ENCODE results near the gene PTPRE.

The PTPRE gene

DNA sequence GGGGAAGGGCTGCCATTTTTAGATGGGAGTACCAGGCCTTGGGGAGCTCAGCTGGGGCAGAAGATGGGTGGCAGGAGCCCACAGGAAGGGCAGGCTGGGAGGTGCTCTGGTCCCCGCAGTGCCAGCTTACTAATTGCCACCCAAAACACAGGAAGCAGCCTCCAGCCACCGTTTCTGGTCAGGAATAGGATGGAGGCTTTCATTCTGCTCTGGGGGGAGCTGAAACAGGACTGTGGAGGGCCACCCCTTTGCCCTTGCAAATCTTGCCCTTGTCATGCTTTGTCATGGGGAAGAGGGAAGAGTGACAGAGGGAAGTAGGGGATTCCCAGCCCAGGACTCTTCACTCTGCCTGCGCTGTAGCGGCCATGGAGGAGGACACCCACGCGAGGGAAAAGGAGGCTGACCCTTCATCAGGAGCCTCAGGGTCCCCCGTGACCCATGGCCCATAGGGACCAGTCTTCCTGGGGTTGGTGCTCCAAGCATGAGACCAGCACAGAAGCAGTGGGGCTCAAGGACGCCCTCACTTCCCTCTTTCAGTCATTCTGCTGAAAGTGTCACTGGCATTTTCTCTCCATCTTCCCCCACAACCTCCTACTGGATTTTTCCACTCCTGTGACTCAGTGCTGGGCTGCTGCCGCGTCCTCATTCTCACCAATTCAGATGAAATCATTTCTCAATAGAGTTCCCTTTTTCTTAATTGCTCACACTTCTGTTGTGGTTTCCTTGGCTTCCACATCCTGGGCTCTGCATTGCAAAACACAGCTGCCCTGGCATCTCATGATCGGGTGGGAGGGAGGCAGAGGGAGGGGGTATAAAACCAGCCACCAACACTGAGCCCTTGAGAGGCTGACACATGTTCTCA, 157.4 kb downstream of the PTPRE start:
- DNase-seq = peak; percentile 96 to 99 (median 98)

GRCh38 chr10:128064970-128065580, 158.2 kb downstream of the PTPRE start:
- no peak for DNase-seq

- no peak for DNase-seq
Observed at GRCh38 chr10:128065881-128066534, 159.1 kb downstream of the PTPRE start.

DNA sequence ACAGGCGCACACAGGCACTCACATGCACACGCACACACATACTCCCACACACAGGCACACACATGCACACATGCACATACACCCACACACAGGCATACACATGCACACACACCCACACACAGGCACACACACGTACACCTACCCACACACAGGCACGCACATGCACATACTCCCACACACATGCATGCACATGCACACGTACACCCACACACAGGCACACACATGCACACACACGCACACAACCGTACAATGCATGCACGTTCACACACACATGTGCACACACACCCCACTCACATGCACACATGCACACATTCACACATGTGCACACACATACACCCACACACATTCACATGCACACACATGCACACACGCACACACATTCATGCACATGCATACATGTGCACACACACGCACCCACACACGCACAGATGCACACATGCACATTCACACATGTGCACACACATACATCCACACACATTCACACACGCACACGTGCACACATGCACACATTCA, 160.0 kb downstream of the PTPRE start:
- DNase-seq = no peak

DNA sequence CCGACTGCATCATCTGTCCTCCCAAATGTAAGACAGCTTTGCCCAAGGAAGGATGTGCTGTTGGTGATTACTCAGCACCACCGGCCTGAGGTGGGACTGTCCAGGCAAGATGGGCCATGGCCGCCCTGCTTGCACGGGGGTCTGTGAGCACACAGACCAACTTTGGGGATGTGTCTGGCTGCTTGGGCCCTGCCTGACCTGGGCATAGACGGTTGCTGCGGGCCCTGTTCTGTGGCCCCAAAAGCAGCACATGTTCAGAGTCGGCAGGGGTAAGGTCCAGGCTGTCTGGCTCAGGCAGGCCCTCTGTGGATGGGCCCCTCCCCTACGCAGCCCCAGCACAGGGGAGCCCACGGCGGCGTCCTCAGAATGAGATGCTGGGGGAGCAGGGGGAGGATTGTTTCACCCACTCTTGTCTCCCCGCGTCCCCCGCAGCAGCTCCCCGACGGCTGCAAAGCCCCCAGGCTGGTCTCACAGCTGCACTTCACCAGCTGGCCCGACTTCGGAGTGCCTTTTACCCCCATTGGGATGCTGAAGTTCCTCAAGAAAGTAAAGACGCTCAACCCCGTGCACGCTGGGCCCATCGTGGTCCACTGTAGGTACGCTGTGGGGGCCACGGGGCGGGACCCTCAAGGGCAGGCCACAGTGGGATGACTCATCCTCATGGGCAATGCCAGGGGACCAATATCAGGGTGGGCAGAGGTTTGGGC, 160.9 kb downstream of the PTPRE start:
- no peak for DNase-seq

DNA sequence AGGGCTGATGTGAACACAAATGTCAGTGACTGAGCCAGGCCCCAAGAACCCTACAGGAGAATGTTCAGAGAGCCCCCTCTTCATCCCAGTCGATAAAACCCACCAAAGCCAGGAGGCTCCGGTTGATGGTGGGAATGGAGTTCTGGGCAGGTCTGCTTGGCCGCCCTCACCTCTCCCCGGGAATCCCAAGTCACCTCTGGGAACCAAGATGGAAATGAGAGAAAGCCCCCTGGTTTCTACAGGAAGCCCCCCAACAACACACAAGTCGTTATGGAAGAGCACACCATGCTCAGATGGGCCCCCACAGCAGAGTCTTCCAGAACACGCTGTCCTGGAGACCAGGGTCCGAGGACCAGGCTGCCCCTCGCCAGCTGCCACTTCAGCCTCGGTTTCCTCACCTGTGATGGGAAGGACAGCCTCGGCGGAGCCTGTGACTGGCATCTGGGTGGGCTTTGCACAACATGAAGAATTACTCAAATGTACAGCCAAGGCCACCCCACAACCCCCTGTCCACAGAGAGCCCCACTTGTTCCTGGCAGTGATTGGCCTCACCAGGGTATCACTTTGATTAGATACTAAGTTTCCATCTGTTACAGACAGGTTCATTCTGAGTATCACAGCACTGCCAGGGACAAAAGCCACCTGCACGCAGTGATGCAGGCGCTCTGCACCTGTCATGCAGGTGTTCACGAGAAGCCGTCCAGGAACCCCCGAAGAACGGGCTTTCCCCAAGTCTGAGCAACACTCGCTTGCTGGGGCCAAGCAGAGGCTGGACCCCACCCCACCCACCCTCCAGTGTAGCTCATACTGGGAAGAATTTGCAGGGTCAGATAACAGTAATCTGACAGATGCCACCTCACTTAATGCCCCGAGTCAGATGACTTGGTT, 161.7 kb downstream of the PTPRE start:
- no peak for DNase-seq

DNA sequence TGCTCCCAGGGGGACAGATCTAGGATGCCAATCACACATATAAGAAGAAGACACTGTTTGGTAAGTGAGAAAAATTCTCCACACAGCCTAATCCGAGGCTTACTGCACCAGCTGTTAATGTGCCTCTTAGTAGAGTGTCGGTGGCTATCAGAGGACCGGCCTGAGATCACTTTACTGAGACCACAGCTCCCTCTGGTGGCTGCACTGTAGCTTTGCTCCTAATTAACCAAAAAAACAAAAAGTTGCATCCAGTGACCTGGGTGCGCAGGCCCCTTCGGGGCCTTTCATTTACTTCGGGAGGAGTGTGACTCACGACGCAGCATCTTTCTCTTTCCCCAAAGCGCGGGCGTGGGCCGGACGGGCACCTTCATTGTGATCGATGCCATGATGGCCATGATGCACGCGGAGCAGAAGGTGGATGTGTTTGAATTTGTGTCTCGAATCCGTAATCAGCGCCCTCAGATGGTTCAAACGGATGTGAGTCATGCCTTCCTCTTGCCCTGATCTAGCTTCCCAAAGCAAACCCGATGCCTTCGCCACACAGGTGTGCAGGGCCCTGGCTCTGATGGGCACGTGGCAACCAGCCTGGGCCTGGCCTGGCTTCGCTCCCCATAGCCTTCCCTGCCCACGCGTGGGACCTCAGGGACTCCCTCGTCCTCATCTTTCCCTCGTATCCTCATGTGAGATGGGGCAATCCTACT, 162.6 kb downstream of the PTPRE start:
- DNase-seq = peak; percentile 79 to 88 (median 85)

GRCh38 chr10:128070161-128070560, 163.3 kb downstream of the PTPRE start:
- DNase-seq = no peak

DNA sequence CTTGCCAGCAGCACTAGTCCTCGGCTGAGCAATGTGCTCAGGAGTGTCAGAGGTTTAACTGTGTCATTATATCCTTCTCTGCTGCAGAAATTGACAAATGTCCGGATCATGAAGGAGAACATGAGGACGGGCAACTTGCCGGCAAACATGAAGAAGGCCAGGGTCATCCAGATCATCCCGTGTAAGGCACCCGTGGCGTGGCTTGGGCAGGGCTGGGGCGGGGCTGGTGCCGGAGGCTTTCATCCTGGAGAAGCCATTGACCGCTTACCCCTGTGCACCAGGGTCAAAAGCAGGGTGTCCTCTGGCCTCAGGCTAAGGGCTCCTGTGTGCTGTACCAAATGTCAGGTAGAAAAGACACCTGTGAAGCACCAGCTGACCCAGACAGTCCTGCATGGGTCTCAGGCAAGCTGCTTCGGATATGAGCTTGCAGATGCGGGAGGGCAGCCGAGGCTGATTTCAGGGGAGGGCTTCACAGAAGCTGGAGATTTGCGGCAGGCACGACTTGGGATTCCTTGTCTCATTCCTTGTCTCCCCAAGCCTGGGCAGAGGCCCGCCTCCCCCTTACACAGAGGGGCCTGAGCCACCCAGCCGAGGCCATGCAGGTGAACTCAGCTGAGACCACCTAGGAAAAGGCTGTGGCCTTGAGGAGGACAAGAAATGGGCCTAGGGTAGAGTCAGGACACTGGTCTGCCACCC, 164.0 kb downstream of the PTPRE start:
- DNase-seq = no peak

DNA sequence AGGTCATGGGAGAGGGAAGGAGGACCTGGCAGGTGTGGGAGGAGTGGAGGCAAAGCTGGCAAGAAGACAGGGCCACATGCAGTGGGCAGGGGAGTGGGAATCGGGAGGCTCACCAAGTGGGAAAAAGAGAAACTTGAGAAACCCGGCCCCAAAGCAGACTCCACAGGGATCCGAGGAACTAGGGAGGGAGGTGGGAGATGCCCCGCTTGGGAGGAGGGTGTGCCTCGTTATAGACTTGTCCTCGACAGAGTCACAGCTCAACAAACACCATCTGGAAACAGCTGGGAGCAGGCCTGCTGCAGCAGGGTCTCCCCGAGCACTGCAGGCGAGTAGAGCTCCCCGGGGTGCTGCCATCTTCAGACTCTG, 164.5 kb downstream of the PTPRE start:
- no peak for DNase-seq

DNA sequence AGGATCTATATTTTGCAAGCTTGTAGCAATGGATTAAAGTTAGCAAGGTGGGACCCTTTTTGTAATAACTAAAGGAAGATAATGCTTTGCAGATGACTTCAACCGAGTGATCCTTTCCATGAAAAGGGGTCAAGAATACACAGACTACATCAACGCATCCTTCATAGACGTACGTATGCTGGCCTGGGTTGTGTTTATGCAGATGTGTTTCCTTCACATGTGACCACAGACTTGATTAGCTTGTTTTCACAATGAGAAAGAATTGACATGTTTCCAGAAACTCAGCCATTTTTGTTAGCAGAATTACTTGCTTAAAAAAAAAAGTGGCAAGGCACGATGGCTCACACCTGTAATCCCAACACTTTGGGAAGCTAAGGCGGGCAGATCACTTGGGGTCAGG, 165.1 kb downstream of the PTPRE start:
- no peak for DNase-seq

DNA sequence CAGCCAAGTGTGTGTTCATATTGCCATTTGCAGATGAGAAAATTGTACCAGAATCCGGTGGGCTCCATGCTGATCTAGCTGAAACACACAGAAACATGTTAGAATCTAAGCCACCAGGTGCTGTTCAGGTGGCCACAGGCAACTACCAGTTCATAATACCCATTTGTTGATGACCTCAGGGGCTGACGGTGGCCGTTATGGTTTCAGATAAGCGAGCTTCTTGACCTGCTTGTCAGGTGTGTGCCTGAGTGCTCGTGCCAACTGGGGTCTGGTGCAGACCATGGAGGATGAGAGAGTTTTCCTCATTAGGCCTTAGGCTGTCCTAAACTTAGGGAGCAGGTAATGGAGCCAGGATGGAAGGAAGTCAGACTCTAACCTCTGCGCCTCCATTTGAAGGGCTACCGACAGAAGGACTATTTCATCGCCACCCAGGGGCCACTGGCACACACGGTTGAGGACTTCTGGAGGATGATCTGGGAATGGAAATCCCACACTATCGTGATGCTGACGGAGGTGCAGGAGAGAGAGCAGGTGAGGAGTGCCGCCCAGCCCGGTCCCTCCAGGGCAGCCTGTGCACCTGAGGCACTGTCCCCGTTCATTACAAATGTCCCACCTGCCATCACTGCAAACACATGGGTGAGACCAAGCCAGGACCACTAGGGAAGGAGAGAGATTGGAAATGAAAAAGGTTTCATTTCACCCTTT, 166.2 kb downstream of the PTPRE start:
- DNase-seq = no peak

- no peak for DNase-seq
Observed at GRCh38 chr10:128073890-128074289, 167.0 kb downstream of the PTPRE start.

DNA sequence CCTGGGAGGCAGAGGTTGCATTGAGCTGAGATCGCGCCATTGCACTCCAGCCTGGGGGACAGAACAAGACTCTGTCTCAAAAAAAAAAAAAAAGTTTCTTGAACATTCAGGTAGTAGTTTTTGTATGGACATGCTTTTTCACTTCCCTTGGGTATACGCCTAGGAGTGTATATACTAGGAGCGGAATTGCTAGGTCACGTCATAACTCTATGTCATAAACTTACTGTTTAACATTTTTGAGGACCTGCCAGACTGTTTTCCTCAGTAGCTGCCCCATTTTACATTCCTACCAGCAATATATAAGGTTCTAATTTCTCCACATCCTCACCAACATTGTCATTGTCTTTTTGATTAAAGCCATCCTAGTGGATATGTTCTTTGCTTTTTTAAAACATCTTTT, 167.7 kb downstream of the PTPRE start:
- DNase-seq = no peak

GRCh38 chr10:128077155-128077875, 170.4 kb downstream of the PTPRE start:
- DNase-seq = no peak

GRCh38 chr10:128078136-128078969, 171.4 kb downstream of the PTPRE start:
- DNase-seq = peak; percentile 41 to 70 (median 49)

DNA sequence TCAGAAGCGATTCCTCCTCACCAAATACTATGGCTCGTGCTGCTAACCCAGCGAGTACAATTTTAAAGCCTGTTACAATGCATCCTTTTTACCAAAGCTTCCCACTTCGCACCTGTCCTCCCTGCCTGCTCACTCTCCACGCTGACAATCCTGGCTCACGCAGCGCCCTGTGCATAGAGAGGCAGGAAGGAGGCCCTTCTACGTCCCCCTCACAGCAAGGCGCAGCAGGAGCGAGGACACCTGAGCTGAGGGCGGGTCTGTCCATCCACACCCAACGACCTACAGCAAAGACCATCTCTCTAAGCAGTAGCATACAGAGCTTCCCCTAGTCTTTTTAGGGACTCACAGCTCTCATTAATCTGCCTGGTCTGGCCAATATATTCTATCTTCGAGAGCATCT, 173.3 kb downstream of the PTPRE start:
- no peak for DNase-seq

DNA sequence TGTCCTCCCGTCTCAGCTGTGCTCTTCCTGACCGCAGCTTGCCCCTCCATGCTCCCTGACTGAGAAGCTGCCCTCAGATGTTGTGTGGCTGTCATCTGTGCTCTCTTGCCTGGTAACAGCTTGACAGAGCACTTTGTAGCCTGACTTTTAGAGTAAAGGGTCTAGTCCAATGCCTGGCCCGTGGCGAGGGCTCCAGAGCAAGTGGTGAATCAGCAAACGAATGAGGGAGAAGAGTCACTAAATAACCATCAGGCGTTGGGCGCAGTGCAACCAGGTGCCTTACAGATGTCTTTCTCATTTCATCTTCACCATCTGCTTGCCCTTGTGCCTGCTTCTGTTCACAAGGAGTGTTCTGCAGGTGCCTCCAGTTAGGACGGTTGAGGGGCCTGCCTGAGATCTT, 173.7 kb downstream of the PTPRE start:
- DNase-seq = no peak

Data from suppressor macrophage treated with lipopolysaccharide for 1 hour (primary cell).